HEK293 (cell line): ENCODE results near the gene LRRFIP1.

ENCODE experiments used
- CTCF ChIA-PET: fragments of 350-600 bp; formaldehyde crosslinking; extraction: SDS; loops from one replicate; lab custom pipeline; 2021; ENCODE audit warnings: antibody characterized with exemption; lab: Yijun Ruan, JAX
- POLR2A ChIA-PET: fragments of 300-600 bp; formaldehyde crosslinking; extraction: SDS; loops from one replicate; lab custom pipeline; 2020; ENCODE audit warnings: antibody characterized with exemption, inconsistent platforms; lab: Yijun Ruan, JAX
- H3K27ac ChIP-seq: fragments of 200-500 bp; sonication (Bioruptor generic); 2 replicates; pipeline ENCODE4 v1.5.1; 2014; ENCODE audit warnings: low read depth, low read length, control low read depth, inconsistent platforms; ENCODE audit errors: extremely low read depth
- H3K36me3 ChIP-seq, 2 experiments: fragments of 200-500 bp in 1 of 2; sonication (Bioruptor generic) in 1 of 2; 1 replicate in 1 of 2; 2 replicates in 1 of 2; pipeline ENCODE4 v1.5.1; 2014 to 2017; ENCODE audit warnings: inconsistent platforms in 2 of 2, low read length in 2 of 2; ENCODE audit not compliant: control insufficient read depth in 2 of 2, insufficient read depth in 1 of 2
- H3K4me1 ChIP-seq: fragments of 200-500 bp; sonication (Bioruptor generic); 2 replicates; pipeline ENCODE4 v1.5.1; 2014; ENCODE audit warnings: mild to moderate bottlenecking, low read length, inconsistent platforms; ENCODE audit not compliant: control insufficient read depth, insufficient read depth
- H3K4me3 ChIP-seq: 2 replicates; pipeline ENCODE4 v1.5.1; 2011; ENCODE audit warnings: low read depth, mild to moderate bottlenecking, control low read depth, low read length, moderate library complexity
- H3K9me3 ChIP-seq: fragments of 200-500 bp; sonication (Bioruptor generic); 2 replicates; pipeline ENCODE4 v1.5.1; 2014; ENCODE audit warnings: low read depth, low read length, inconsistent platforms; ENCODE audit not compliant: control insufficient read depth, insufficient read depth
- GLIS2 ChIP-seq: fragments of 450-650 bp; formaldehyde crosslinking; IDR thresholded peaks from 2 replicates; pipeline ENCODE4 v1.5.1; 2016; ENCODE audit warnings: missing biosample characterization, missing genetic modification characterization
- KLF1 ChIP-seq: fragments of 450-650 bp; formaldehyde crosslinking; IDR thresholded peaks from 2 replicates; pipeline ENCODE4 v1.5.1; 2016; ENCODE audit warnings: missing biosample characterization, missing genetic modification characterization
- KLF10 ChIP-seq: fragments of 450-650 bp; IDR thresholded peaks from 2 replicates; pipeline ENCODE4 v1.5.1; 2018; ENCODE audit warnings: missing biosample characterization, mild to moderate bottlenecking, missing genetic modification characterization
- PRDM1 ChIP-seq: fragments of 450-650 bp; formaldehyde crosslinking; IDR thresholded peaks from 2 replicates; pipeline ENCODE4; 2016; ENCODE audit warnings: missing biosample characterization, missing genetic modification characterization
- PRDM10 ChIP-seq: fragments of 450-650 bp; formaldehyde crosslinking; IDR thresholded peaks from 2 replicates; pipeline ENCODE4 v1.5.1; 2016; ENCODE audit warnings: missing biosample characterization, missing genetic modification characterization
- PRDM6 ChIP-seq: fragments of 450-650 bp; formaldehyde crosslinking; IDR thresholded peaks from 2 replicates; pipeline ENCODE4 v1.5.1; 2017; ENCODE audit warnings: missing biosample characterization, missing genetic modification characterization
- ZBTB17 ChIP-seq: fragments of 450-650 bp; formaldehyde crosslinking; IDR thresholded peaks from 2 replicates; pipeline ENCODE4 v1.5.1; 2016; ENCODE audit warnings: missing biosample characterization, missing genetic modification characterization
- ZBTB26 ChIP-seq: fragments of 450-650 bp; formaldehyde crosslinking; optimal IDR thresholded peaks from 2 replicates; pipeline ENCODE3; 2016; ENCODE audit warnings: missing biosample characterization, mild to moderate bottlenecking, missing genetic modification characterization
- ZBTB8A ChIP-seq: fragments of 450-650 bp; formaldehyde crosslinking; IDR thresholded peaks from 2 replicates; pipeline ENCODE4 v1.5.1; 2016; ENCODE audit warnings: missing biosample characterization, missing genetic modification characterization
- ZEB2 ChIP-seq: fragments of 450-650 bp; formaldehyde crosslinking; IDR thresholded peaks from 2 replicates; pipeline ENCODE4 v1.5.1; 2016; ENCODE audit warnings: missing biosample characterization, missing genetic modification characterization
- ZNF146 ChIP-seq: fragments of 450-650 bp; formaldehyde crosslinking; IDR thresholded peaks from 2 replicates; pipeline ENCODE4 v1.5.1; 2016; ENCODE audit warnings: missing biosample characterization, missing genetic modification characterization
- ZNF19 ChIP-seq: fragments of 450-650 bp; formaldehyde crosslinking; IDR thresholded peaks from 2 replicates; pipeline ENCODE4; 2016; ENCODE audit warnings: missing biosample characterization, missing genetic modification characterization, low read depth
- ZNF223 ChIP-seq: fragments of 450-650 bp; formaldehyde crosslinking; IDR thresholded peaks from 2 replicates; pipeline ENCODE4 v1.5.1; 2016; ENCODE audit warnings: missing biosample characterization, missing genetic modification characterization
- ZNF324 ChIP-seq: fragments of 450-650 bp; formaldehyde crosslinking; IDR thresholded peaks from 2 replicates; pipeline ENCODE4 v1.5.1; 2016; ENCODE audit warnings: missing biosample characterization, missing genetic modification characterization
- ZNF335 ChIP-seq: fragments of 450-650 bp; formaldehyde crosslinking; conservative IDR thresholded peaks from 2 replicates; pipeline ENCODE4 v1.5.1; 2016; ENCODE audit warnings: missing biosample characterization, missing genetic modification characterization
- ZNF354C ChIP-seq: fragments of 450-650 bp; formaldehyde crosslinking; IDR thresholded peaks from 2 replicates; pipeline ENCODE4 v1.5.1; 2016; ENCODE audit warnings: missing biosample characterization, missing genetic modification characterization, low read depth, borderline replicate concordance
- ZNF366 ChIP-seq: fragments of 450-650 bp; formaldehyde crosslinking; conservative IDR thresholded peaks from 2 replicates; pipeline ENCODE4 v1.5.1; 2016; ENCODE audit warnings: missing biosample characterization, missing genetic modification characterization
- ZNF416 ChIP-seq: fragments of 450-650 bp; formaldehyde crosslinking; IDR thresholded peaks from 2 replicates; pipeline ENCODE4 v1.5.1; 2016; ENCODE audit warnings: missing biosample characterization, missing genetic modification characterization
- ZSCAN18 ChIP-seq: fragments of 450-650 bp; formaldehyde crosslinking; IDR thresholded peaks from 2 replicates; pipeline ENCODE4 v1.5.1; 2016; ENCODE audit warnings: missing biosample characterization, missing genetic modification characterization

The LRRFIP1 gene

GRCh38 chr2:237692601-237693290 is 65.4 kb downstream of the LRRFIP1 start (continued):
- TF ChIP-seq PRDM10 (tag by site-specific recombination) (0 out of 2 replicates have a peak, but pooled peaks have one; percentile 17), ZNF146 (tag by site-specific recombination) (no peak), ZBTB8A (tag by site-specific recombination) (peak; percentile 93), ZBTB26 (peak; percentile 86), PRDM1 (peak; percentile 45), ZNF335 (peak; percentile 54), GLIS2 (tag by site-specific recombination) (peak; percentile 52)

- ChIA-PET POLR2A (interaction anchor here (0.5 to 3.2 kb wide), 3 partner anchors 8 to 738 kb away, joined by 3 to 17 read pairs (median 7); no protein-coding TSS in a partner anchor), CTCF (interaction anchor here (1.3 to 2.8 kb wide), 2 partner anchors 20 to 52 kb away, joined by 5 to 11 read pairs; no protein-coding TSS in a partner anchor)
- no peaks in the 10 kb centered on the region for H3K36me3 ChIP-seq
- no peaks in the 10 kb centered on the region for H3K9me3 ChIP-seq
- peak overlapping the region; percentile 78 for H3K4me3 ChIP-seq
- TF ChIP-seq ZSCAN18 (no peak), PRDM6 (tag by site-specific recombination) (0 out of 2 replicates have a peak, but pooled peaks have one; percentile 36), ZNF19 (tag by site-specific recombination) (no peak), KLF10 (tag by site-specific recombination) (no peak), ZNF354C (tag by site-specific recombination) (no peak), ZEB2 (tag by site-specific recombination) (peak; percentile 28; the same call in 1 of the 2 replicates), ZNF416 (tag by site-specific recombination) (no peak), ZNF366 (tag by site-specific recombination) (peak; percentile 63), ZNF223 (tag by site-specific recombination) (no peak), ZNF324 (tag by site-specific recombination) (no peak), ZBTB17 (peak; percentile 59), KLF1 (tag by site-specific recombination) (peak; percentile 52; the same call in 1 of the 2 replicates)
- peak overlapping the region; percentile 74; the same call in 1 of the 2 replicates for H3K27ac ChIP-seq
- peaks cover 44% of the 10 kb centered on the region for H3K4me1 ChIP-seq
These were observed 66.1 kb downstream of the LRRFIP1 start for GRCh38 chr2:237693291-237693994.
